Subcutaneous abdominal adipose tissue (tissue), 5 donors: Measurements from ENCODE around the gene SPINT3.
"Not testable (repeated sequence)": the region's sequence is repeated elsewhere in the genome, so short reads cannot be mapped to it uniquely, and the experiment has no call there.

ENCODE experiments used
- H3K27ac ChIP-seq: one replicate; pipeline ENCODE4 v1.7.0; 2013; ENCODE audit warnings: low read depth, mild to moderate bottlenecking, inconsistent platforms, low read length, moderate library complexity
- H3K27me3 ChIP-seq, 5 donors: one replicate each; pipeline ENCODE4 v1.7.0; 2013; ENCODE audit warnings: low read length in 5 of 5, inconsistent platforms in 1 of 5; ENCODE audit not compliant: control insufficient read depth in 5 of 5, insufficient read depth in 4 of 5
- H3K36me3 ChIP-seq, 5 donors: one replicate each; pipeline ENCODE4 v1.7.0; 2013; ENCODE audit warnings: low read length in 5 of 5; ENCODE audit not compliant: control insufficient read depth in 5 of 5, insufficient read depth in 5 of 5
- H3K4me1 ChIP-seq, 5 donors: one replicate each; pipeline ENCODE4 v1.7.0; 2013; ENCODE audit warnings: low read length in 5 of 5, mild to moderate bottlenecking in 3 of 5, moderate library complexity in 1 of 5; ENCODE audit not compliant: control insufficient read depth in 5 of 5, insufficient read depth in 5 of 5
- H3K4me3 ChIP-seq, 5 donors: one replicate each; pipeline ENCODE4 v1.7.0; 2013; ENCODE audit warnings: low read length in 5 of 5, low read depth in 1 of 5
- H3K9ac ChIP-seq, 5 donors: one replicate each; pipeline ENCODE4 v1.7.0; 2013; ENCODE audit warnings: low read length in 5 of 5, mild to moderate bottlenecking in 4 of 5, moderate library complexity in 3 of 5
- H3K9me3 ChIP-seq, 5 donors: one replicate each; pipeline ENCODE4 v1.7.0; 2013; ENCODE audit warnings: low read length in 5 of 5; ENCODE audit not compliant: control insufficient read depth in 5 of 5
- donor health status: healthy.
- donor health status: healthy.
- donor health status: healthy.
- donor health status: healthy.
- donor health status: healthy.

Gene SPINT3

DNA sequence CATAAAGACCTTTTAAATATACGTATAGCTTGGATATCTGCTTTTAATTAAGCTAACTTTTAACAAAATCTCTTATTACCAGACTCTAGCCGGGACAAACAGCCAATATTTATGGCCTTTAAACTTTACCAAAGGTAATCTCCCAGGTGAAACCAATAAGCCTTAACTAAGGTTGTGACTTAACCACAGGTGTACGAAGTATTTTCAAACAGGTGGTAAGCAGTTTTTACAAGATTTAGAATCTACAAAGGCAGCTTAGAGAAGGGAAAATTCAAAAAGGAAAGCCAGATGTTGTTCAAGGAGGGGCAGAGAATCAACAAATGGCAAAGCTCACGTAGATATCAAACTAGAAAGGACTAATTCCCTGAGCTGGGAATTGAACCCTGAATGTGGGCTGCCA, 30.0 kb downstream of the SPINT3 start:
- no peaks in the 10 kb centered on the region for H3K36me3 ChIP-seq
- H3K4me3 ChIP-seq, result no peak overlapping the region
- no peak overlapping the region for H3K9ac ChIP-seq
- H3K4me1 ChIP-seq, result no peaks in the 10 kb centered on the region
- H3K9me3 ChIP-seq, result no peaks in the 10 kb centered on the region
- H3K27me3 ChIP-seq, result peaks cover 7 to 32% (median 13%) of the 10 kb centered on the region in 5 donors
- no peak overlapping the region for H3K27ac ChIP-seq

DNA sequence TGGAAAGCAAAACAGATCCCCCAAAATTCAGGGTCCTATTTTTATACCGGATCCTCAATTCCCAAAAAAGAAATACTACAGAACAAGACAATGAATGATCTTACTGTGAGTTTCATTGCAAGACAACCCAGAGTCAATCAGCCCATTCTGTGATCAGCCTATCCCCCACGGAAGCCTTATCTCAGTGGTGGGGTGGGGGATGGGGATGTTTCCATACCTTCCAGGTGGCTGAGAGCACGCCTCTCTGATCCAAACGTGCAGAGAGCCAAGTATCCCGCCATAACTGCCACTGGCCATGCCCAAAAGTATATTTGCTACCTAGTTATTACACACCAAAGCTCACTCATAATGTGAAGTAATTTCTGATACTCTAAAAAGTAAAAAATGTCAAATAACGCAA, 30.7 kb downstream of the SPINT3 start:
- Histone ChIP-seq H3K4me3 (no peak overlapping the region), H3K27me3 (peaks cover 9 to 32% (median 16%) of the 10 kb centered on the region in 5 donors), H3K9ac (no peak overlapping the region), H3K36me3 (no peaks in the 10 kb centered on the region), H3K9me3 (no peaks in the 10 kb centered on the region), H3K27ac (no peak overlapping the region), H3K4me1 (no peaks in the 10 kb centered on the region)

DNA sequence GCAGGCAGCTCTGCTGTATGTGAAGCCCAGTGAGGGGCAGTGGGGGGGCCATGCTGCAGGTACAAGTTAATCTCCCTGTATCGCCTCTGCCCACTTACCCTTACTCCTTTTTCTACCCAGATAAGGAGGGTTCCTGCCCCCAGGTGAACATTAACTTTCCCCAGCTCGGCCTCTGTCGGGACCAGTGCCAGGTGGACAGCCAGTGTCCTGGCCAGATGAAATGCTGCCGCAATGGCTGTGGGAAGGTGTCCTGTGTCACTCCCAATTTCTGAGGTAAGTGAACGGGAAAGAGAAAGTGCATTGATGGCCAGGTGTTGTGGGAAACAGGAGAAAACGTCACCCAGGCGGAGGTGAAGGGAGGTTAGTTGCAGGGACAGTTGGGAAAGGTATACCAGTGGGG, 35.6 kb downstream of the SPINT3 start:
- no peak overlapping the region for H3K27ac ChIP-seq
- H3K9me3 ChIP-seq, result no peaks in the 10 kb centered on the region
- no peak overlapping the region for H3K4me3 ChIP-seq
- no peaks in the 10 kb centered on the region for H3K36me3 ChIP-seq
- H3K9ac ChIP-seq, result no peak overlapping the region
- H3K4me1 ChIP-seq, result peaks cover 0 to 2% (median 0%) of the 10 kb centered on the region in 5 donors
- peaks cover 2 to 30% (median 12%) of the 10 kb centered on the region in 5 donors for H3K27me3 ChIP-seq

DNA sequence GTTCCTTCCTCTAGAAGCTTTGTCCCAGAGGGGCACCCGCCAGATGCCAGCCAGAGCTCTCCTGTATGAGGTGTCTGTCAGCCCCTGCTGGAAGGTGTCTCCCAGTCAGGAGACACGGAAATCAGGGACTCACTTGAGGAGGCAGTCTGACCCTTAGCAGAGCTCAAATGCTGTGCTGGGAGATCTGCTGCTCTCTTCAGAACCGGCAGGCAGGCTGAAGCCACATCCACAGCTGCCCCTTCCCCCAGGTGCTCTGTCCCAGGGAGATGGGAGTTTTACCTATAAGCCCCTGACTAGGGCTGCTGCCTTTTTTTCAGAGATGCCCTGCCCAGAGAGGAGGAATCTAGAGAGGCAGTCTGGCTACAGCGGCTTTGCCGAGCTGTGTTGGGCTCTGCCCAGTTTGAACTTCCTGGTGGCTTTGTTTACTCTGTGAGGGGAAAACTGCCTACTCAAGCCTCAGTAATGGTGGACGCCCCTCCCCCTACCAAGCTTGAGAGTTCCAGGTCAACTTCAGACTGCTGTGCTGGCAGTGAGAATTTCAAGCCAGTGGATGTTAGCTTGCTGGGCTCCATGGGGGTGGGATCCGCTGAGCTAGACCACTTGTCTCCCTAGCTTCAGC, 37.8 kb downstream of the SPINT3 start:
- H3K4me1 ChIP-seq, H3K4me3 ChIP-seq: not testable (repeated sequence)

DNA sequence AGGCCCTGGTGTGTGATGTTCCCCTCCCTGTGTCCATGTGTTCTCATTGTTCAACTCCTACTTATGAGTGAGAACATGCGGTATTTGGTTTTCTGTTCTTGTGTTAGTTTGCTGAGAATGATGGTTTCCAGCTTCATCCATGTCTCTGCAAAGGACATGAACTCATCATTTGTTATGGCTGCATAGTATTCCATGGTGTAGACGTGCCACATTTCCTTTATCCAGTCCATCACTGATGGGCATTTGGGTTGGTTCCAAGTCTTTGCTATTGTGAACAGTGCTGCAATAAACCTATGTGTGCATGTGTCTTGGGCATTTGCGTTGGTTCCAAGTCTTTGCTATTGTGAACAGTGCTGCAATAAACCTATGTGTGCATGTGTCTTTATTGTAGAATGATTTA, 43.1 kb downstream of the SPINT3 start:
- H3K36me3 ChIP-seq, H3K9ac ChIP-seq, H3K4me3 ChIP-seq, H3K9me3 ChIP-seq, H3K27ac ChIP-seq: not testable (repeated sequence)
- H3K4me1 ChIP-seq, result peaks cover 1 to 21% (median 17%) of the 10 kb centered on the region in 5 donors
- peaks cover 17 to 37% (median 31%) of the 10 kb centered on the region in 5 donors for H3K27me3 ChIP-seq

More for the DNA sequence above, 37.8 kb downstream of the SPINT3 start:
- peaks cover 2 to 25% (median 11%) of the 10 kb centered on the region in 5 donors for H3K27me3 ChIP-seq
- not testable (repeated sequence) for H3K9me3 ChIP-seq, H3K9ac ChIP-seq, H3K36me3 ChIP-seq, H3K27ac ChIP-seq

DNA sequence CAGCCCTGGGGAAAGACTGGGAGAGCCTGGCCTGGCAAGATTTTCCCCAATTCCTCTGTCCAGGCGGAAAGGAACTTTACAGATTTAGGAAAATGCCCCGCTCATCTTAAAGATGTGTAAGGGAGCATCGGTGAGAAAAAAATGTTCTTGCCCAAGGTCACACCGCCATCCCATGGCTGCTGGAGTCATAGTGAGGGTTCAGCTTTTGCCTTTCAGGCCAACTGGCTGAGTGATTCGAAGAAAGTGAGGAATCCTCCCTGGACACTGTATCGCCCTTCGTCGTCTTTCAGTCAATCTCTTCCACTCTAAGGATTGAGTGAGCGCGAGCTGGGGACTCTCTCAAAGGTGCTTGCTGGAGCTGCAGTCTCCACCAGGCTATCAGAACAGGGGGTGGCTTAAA, 44.5 kb downstream of the SPINT3 start:
- H3K9ac ChIP-seq, result peak overlapping the region in 2 of 5 donors; percentile 35 to 48
- no peak overlapping the region for H3K27ac ChIP-seq
- no peaks in the 10 kb centered on the region for H3K36me3 ChIP-seq
- peak overlapping the region; percentile 19 to 62 (median 60) for H3K4me3 ChIP-seq
- H3K9me3 ChIP-seq, result no peaks in the 10 kb centered on the region
- peaks cover 17 to 37% (median 31%) of the 10 kb centered on the region in 5 donors for H3K27me3 ChIP-seq
- peaks cover 1 to 21% (median 17%) of the 10 kb centered on the region in 5 donors for H3K4me1 ChIP-seq

DNA sequence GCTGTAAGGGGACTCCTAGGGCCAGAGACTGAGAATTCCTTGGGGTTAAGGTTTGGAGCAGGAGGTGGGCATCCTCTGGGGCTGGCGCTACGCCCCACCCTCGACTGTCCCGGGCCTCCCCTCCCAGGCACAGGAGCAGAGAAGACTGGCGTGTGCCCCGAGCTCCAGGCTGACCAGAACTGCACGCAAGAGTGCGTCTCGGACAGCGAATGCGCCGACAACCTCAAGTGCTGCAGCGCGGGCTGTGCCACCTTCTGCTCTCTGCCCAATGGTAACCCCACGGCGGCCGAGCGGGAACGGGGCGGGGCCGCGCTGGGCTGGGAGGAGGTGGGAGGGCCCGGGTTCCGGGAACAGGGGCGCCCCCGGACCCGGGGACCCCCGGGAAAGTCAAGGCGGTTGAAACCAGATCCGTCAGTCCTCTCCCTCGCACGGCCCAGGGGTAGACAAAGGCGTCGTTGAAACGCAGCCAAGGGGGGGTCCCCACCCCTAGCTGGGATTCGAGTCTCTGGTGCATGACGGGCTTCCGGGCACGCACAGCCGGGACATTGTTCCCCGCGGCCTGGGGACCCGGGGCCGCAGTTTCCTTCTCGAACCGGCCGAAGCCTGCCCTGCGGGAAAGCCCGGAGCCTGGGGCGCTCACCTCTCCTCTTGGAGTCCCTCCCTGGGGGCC, 45.0 kb downstream of the SPINT3 start:
- Histone ChIP-seq H3K4me1 (peaks cover 1 to 21% (median 17%) of the 10 kb centered on the region in 5 donors), H3K9me3 (no peaks in the 10 kb centered on the region), H3K36me3 (no peaks in the 10 kb centered on the region), H3K4me3 (peak overlapping the region in 4 of 5 donors; percentile 59 to 62 (median 60)), H3K27ac (no peak overlapping the region), H3K27me3 (peaks cover 17 to 37% (median 31%) of the 10 kb centered on the region in 5 donors), H3K9ac (peak overlapping the region in 2 of 5 donors; percentile 35 to 48)

DNA sequence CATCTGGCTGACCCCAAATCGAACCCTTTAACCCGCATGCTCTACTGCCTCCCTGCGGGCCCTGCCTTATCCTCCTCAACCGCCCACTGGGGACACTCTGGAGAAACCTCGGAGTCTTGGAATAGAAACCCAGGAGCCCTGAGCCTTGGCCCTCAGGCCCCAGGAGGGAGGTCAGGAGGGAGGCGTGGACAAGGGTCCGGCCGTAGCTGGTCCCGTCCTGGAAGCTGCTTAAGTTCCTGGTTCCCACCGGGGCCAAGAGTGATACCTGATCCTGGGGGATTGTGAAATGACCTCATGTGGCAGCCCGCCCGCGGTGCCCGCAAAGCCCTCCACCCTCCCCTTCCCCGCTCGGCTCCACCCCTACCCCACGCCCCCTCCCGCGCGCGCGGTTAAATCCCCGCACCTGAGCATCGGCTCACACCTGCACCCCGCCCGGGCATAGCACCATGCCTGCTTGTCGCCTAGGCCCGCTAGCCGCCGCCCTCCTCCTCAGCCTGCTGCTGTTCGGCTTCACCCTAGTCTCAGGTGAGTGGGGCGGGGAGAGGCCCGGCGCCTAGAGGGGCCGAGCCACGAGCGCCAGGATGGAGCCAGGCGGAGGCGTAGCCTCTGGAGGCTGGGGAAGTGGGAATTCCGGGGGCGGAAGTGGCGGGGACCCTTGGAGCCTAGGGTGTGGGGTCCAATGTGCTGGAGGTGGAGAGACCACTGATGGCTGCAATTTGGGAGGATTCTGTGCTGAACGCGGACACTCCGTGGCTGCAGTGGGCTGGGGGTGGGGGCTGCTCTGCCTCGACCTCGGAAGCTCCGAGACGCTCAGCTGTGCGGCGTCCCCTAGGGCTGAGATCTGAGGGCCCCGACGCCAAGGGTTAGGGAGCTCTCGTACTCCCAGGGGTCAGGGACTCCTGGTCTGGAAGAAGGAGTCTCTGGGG, 45.8 kb downstream of the SPINT3 start, which contains the start of gene WFDC2:
WFDC2 (plus strand) TSS at position 418 of the 926 bp plus-strand sequence; CDS start at position 447, 29 bp downstream.
- peak within 1 kb of the TSS in 4 of 5 donors; percentile 59 to 62 (median 60) for H3K4me3 ChIP-seq
- H3K9ac ChIP-seq, result peak within 1 kb of the TSS in 2 of 5 donors; percentile 35 to 48
- H3K27me3 ChIP-seq, result peaks cover 17 to 37% (median 32%) of the 10 kb centered on the region in 5 donors
- no peaks in the 10 kb centered on the region for H3K9me3 ChIP-seq
- no peak within 1 kb of the TSS for H3K27ac ChIP-seq
- peaks cover 1 to 21% (median 17%) of the 10 kb centered on the region in 5 donors for H3K4me1 ChIP-seq
- no peaks in the 10 kb centered on the region for H3K36me3 ChIP-seq

DNA sequence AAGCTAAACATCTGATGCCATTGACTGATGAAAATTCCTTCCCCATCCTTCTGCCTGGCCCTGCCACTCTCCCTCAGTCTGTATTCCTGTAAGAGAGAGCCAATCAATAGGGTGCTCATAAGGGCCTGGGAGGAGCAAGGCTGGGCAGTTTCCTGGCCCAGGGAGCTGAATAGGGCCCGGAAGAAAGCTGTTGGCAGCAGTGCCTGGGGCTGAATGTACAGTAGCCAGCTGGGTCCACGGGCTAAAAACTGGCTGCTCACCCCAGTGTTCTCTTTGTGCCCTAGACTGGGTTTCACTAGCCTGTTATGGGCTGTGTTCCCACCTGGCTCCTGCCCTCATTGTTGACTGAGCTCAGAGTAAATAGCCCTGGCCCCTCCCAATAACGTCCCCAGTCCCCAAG, 47.6 kb downstream of the SPINT3 start:
- Histone ChIP-seq H3K27ac (no peak overlapping the region), H3K4me1 (peaks cover 1 to 21% (median 17%) of the 10 kb centered on the region in 5 donors), H3K9ac (no peak overlapping the region), H3K4me3 (no peak overlapping the region), H3K27me3 (peaks cover 21 to 43% (median 37%) of the 10 kb centered on the region in 5 donors), H3K36me3 (no peaks in the 10 kb centered on the region), H3K9me3 (no peaks in the 10 kb centered on the region)
